ENCODE measurements around the gene SAFB.

DNA sequence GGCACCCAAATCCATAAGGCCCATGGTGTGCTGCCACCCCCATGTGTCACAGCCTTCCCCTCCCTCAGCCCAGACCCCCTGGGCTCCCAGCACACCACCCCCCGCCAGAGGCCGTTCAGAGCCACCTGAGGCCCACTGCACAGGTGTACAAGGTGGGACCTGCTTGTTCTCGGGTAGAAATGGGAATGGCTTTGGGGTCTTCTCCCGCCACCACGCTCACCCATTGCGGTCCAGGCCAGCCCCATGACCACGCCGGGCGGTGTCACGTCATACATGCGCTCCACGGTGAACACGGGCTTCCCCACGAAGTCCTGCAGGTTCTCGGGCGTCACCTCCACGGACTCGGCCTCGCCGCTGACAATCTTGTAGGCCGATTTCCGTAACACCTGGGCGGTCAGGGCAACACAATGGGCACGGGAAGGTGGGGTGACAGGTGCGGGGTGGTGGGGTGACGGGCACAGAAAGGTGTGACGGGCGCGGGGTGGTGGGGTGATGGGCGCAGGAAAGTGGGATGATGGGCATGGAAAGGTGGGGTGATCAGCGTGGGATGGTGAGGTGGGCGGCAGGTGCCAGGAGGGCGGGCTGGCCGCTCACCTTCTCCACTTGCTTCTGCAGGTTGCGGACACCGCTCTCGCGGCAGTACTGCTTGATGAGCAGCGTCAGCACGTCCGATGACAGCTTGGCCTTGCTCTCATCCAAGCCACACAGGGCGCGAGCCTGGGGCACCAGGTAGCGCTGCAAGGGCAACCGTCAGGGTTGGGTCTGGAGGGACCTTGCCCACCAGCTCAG is 71.5 kb downstream of the SAFB start:
- TF ChIP-seq CTCF (conservative IDR thresholded peaks at IDR 0.05; ENCODE audit: low read length) (no peak), EZH2phosphoT487 (IDR thresholded peaks at IDR 0.05; ENCODE audit: borderline replicate concordance) (no peak)

All from Loucy (cell line).